Spleen (tissue), 11 donors: Measurements from ENCODE around the gene MAN1B1. TPM values are rescaled to one million over a fixed set of nuclear protein-coding genes. Genes with fewer than 3 reads are reported as not detected.

Experiments used
- DNase-seq: peaks from one replicate; pipeline ENCODE4 v3.0.0-alpha.2; 2020
- H3K27ac ChIP-seq, 8 donors: fragments of 200-600 bp; sonication (generic) in 7 of 8; 1 replicate in 4 of 8; 2 replicates in 4 of 8; pipeline versions ENCODE4 v1.5.0 to v1.8.0; 2016 to 2021; ENCODE audit warnings: inconsistent platforms in 4 of 8, mild to moderate bottlenecking in 4 of 8, moderate library complexity in 1 of 8
- H3K27me3 ChIP-seq, 7 donors: fragments of 200-600 bp; sonication (generic) in 6 of 7; replicated peaks in 1 of 7; 1 replicate in 4 of 7; 2 replicates in 3 of 7; pipeline versions ENCODE4 v1.5.0 to v1.8.0; 2016 to 2021; ENCODE audit warnings: inconsistent platforms in 3 of 7, mild to moderate bottlenecking in 1 of 7
- H3K36me3 ChIP-seq, 6 donors: fragments of 200-600 bp; sonication (generic) in 5 of 6; 1 replicate in 4 of 6; 2 replicates in 2 of 6; pipeline versions ENCODE4 v1.5.0 to v1.8.0; 2016 to 2021; ENCODE audit warnings: inconsistent platforms in 2 of 6
- H3K4me1 ChIP-seq, 6 donors: fragments of 200-600 bp; sonication (generic) in 5 of 6; 1 replicate in 3 of 6; 2 replicates in 3 of 6; pipeline versions ENCODE4 v1.5.0 to v1.8.0; 2016 to 2021; ENCODE audit warnings: inconsistent platforms in 3 of 6
- H3K4me3 ChIP-seq, 8 donors: fragments of 200-600 bp; sonication (generic) in 7 of 8; 1 replicate in 4 of 8; 2 replicates in 4 of 8; pipeline versions ENCODE4 v1.5.0 to v1.8.0; 2016 to 2021; ENCODE audit warnings: inconsistent platforms in 4 of 8, mild to moderate bottlenecking in 4 of 8, moderate library complexity in 2 of 8
- H3K9me3 ChIP-seq, 8 donors: fragments of 200-600 bp; sonication (generic) in 7 of 8; 1 replicate in 4 of 8; 2 replicates in 4 of 8; pipeline versions ENCODE4 v1.5.0 to v1.8.0; 2016 to 2021; ENCODE audit warnings: inconsistent platforms in 4 of 8
- CTCF ChIP-seq, 11 experiments: fragments of 200-600 bp in 7 of 11; fragments of 450-650 bp in 4 of 11; sonication (generic) in 4 of 11; IDR thresholded peaks in 8 of 11; conservative IDR thresholded peaks in 3 of 11; 1 replicate in 7 of 11; 2 replicates in 4 of 11; pipeline versions ENCODE4 v1.4.0 to v1.8.0; 2016 to 2021; ENCODE audit warnings: antibody characterized with exemption in 11 of 11, inconsistent platforms in 4 of 11, mild to moderate bottlenecking in 1 of 11
- POLR2A ChIP-seq, 3 donors: fragments of 450-650 bp; IDR thresholded peaks; one replicate each; pipeline ENCODE4 v1.5.1; 2017; ENCODE audit warnings: antibody characterized with exemption in 3 of 3, mild to moderate bottlenecking in 1 of 3
- POLR2AphosphoS5 ChIP-seq, 3 donors: sonication (generic); formaldehyde crosslinking; IDR thresholded peaks; one replicate each; pipeline ENCODE4 v1.5.1; 2017; ENCODE audit warnings: antibody characterized with exemption in 3 of 3
- WGBS, 5 donors: extraction: QIAGEN DNeasy Blood & Tissue Kit in 3 of 5; methylation state at CpG; one replicate each; pipeline versions ENCODE4 v1.1.5 to v1.1.7; 2013 to 2018; 5-methylcytosine and 5-hydroxymethylcytosine counted together
- intact Hi-C: fragments of 100-400 bp; cut with DNase I; formaldehyde crosslinking; loops from one replicate; pipeline ENCODE4 v1.15.0; 2023; ENCODE audit warnings: low total_unique reads
- polyA plus RNA-seq, 3 donors: library from polyadenylated mRNA; stranded (reverse); fragments of 200-250 nt; gene quantifications; one replicate each; pipeline ENCODE4 v1.2.1, GENCODE V29; 2013
- total RNA-seq, 7 donors: library from RNA; depleted of rRNA in 3 of 7; stranded (reverse); fragments of >200 nt in 3 of 7; fragmentation: NEBNext Ultra II Directional in 4 of 7; extraction: Animal tissue kit (Norgen Biotek cat#: 25700) in 4 of 7; gene quantifications; one replicate each; pipeline versions ENCODE4 v1.1.0 to v1.2.1, GENCODE V29; 2016 to 2021
- donor health status: healthy with polysubstance abuse.
- donor health status: DM: no; HTN: no; CAD: no; lungs with moderate emphysema.
- donor health status: DM: no; HTN: no; CAD: no.
- donor health status: Bipolar disorder and iron deficiency.
- donor health status: healthy.
- donor health status: DM: no; HTN: no; CAD: no.
- donor health status: DM: yes; HTN: yes; CAD: no.

Gene MAN1B1
- total and polyA plus RNA-seq, 10 donors = 43.2 to 112 (median 52.8) TPM

- intact Hi-C loops = no loop called here
- Histone ChIP-seq H3K27ac (no peak within 1 kb of the TSS), H3K4me3 (peak within 1 kb of the TSS in 3 of 8 donors; percentile 17 to 42 (median 21)), H3K27me3 (peaks cover 6 to 100% (median 78%) of the 10 kb centered on the region in 7 donors), H3K4me1 (peaks cover 4 to 27% (median 12%) of the 10 kb centered on the region in 6 donors), H3K36me3 (no peaks in the 10 kb centered on the region), H3K9me3 (no peaks in the 10 kb centered on the region)
- 7 to 22% (median 10%) methylated on average over 18 to 104 of the region's 104 CpGs for WGBS, 5 donors
- no peak for DNase-seq
- TF ChIP-seq CTCF (IDR thresholded peaks at IDR 0.05 in 8 of 11, conservative IDR thresholded peaks at IDR 0.05 in 3 of 11) (no peak), POLR2AphosphoS5 (IDR thresholded peaks at IDR 0.05) (no peak), POLR2A (IDR thresholded peaks at IDR 0.05) (no peak)
These were observed 52.1 kb downstream of the MAN1B1 start, which contains the start of gene GRIN1 for GRCh38 chr9:137138722-137139467. GRIN1 (plus strand) TSS chr9:137139154; CDS start chr9:137139487, 333 bp downstream.

- Histone ChIP-seq H3K27me3 (peaks cover 6 to 100% (median 83%) of the 10 kb centered on the region in 7 donors), H3K9me3 (no peaks in the 10 kb centered on the region), H3K27ac (no peak overlapping the region), H3K36me3 (no peaks in the 10 kb centered on the region), H3K4me3 (peak overlapping the region in 1 of 8 donors; percentile 42), H3K4me1 (peaks cover 4 to 27% (median 12%) of the 10 kb centered on the region in 6 donors)
- WGBS, 5 donors = 35 to 56% (median 42%) methylated on average over 20 to 37 of the region's 37 CpGs
- intact Hi-C loops = no loop called here
- no peak for DNase-seq
- TF ChIP-seq POLR2A (IDR thresholded peaks at IDR 0.05) = no peak
- TF ChIP-seq POLR2AphosphoS5 (IDR thresholded peaks at IDR 0.05) = no peak
- no peak for TF ChIP-seq CTCF (IDR thresholded peaks at IDR 0.05 in 8 of 11, conservative IDR thresholded peaks at IDR 0.05 in 3 of 11)
These were observed 52.8 kb downstream of the MAN1B1 start for GRCh38 chr9:137139468-137140150.

- TF ChIP-seq CTCF (IDR thresholded peaks at IDR 0.05 in 8 of 11, conservative IDR thresholded peaks at IDR 0.05 in 3 of 11) (no peak), POLR2A (IDR thresholded peaks at IDR 0.05) (no peak), POLR2AphosphoS5 (IDR thresholded peaks at IDR 0.05) (no peak)
- DNase-seq = no peak
- intact Hi-C loops = no loop called here
- H3K27me3 ChIP-seq = peaks cover 6 to 93% (median 83%) of the 10 kb centered on the region in 7 donors
- WGBS, 5 donors = 64 to 72% (median 67%) methylated on average over 25 to 26 of the region's 26 CpGs
- no peak overlapping the region for H3K27ac ChIP-seq
- H3K4me1 ChIP-seq = peaks cover 4 to 27% (median 12%) of the 10 kb centered on the region in 6 donors
- no peaks in the 10 kb centered on the region for H3K9me3 ChIP-seq
- H3K4me3 ChIP-seq = no peak overlapping the region
- H3K36me3 ChIP-seq = no peaks in the 10 kb centered on the region
These were observed 53.6 kb downstream of the MAN1B1 start for GRCh38 chr9:137140151-137141012.
